Kidney epithelial cell (primary cell): Measurements from ENCODE around the gene DISC1. TPM values are rescaled to one million over a fixed set of nuclear protein-coding genes. Genes with fewer than 3 reads are reported as not detected.

ENCODE experiments used
- DNase-seq: peaks from one replicate; pipeline ENCODE4 v3.0.0-alpha.2; 2010; ENCODE audit warnings: low read depth
- H3K27me3 ChIP-seq: 2 replicates; pipeline ENCODE4 v1.6.0; 2011; ENCODE audit warnings: low read length; ENCODE audit not compliant: control insufficient read depth, insufficient read depth
- H3K36me3 ChIP-seq: 2 replicates; pipeline ENCODE4 v1.5.1; 2011; ENCODE audit warnings: low read length; ENCODE audit not compliant: control insufficient read depth, insufficient read depth
- H3K4me3 ChIP-seq: 2 replicates; pipeline ENCODE4 v1.5.1; 2011; ENCODE audit warnings: low read depth, mild to moderate bottlenecking, control low read depth, low read length
- CTCF ChIP-seq: IDR thresholded peaks from 2 replicates; pipeline ENCODE4 v1.5.1; 2011; ENCODE audit warnings: mild to moderate bottlenecking, moderate library complexity, low read length, control low read depth, inconsistent platforms; ENCODE audit not compliant: insufficient read depth, poor library complexity, severe bottlenecking
- total RNA-seq: library from RNA; depleted of rRNA; stranded (reverse); fragments of >200 nt; gene quantifications from 2 replicates; pipeline ENCODE4 v1.2.3, GENCODE V29; 2015

Gene DISC1
- total RNA-seq, 1 donor from 2014 or later, result 5.8 TPM

GRCh38 chr1:231701306-231701705 lies 74.7 kb downstream of the DISC1 start:
- Histone ChIP-seq H3K4me3 (no peak overlapping the region), H3K36me3 (no peaks in the 10 kb centered on the region), H3K27me3 (no peaks in the 10 kb centered on the region)
- no peak for DNase-seq
- TF ChIP-seq CTCF, result no peak

DNA sequence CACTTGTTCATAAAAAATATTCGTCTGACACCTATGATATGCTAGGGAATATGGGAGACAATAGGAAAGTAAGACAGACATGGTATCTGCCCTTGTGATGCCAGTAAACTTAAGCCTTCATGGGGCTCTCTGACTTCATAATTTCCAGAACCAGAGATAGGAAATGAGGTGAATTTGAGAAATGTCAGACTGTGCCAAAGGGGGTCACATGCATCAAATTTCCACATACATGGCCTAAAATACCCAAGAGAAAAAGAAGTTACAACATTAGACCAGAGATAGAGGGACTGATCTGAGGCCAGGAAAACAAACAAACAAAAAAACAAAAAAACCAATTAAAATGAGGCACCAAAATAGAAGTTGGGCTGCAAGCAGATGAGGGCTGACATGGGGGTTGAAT lies 75.7 kb downstream of the DISC1 start:
- Histone ChIP-seq H3K36me3 (no peaks in the 10 kb centered on the region), H3K27me3 (no peaks in the 10 kb centered on the region), H3K4me3 (no peak overlapping the region)
- no peak for TF ChIP-seq CTCF
- no peak for DNase-seq

DNA sequence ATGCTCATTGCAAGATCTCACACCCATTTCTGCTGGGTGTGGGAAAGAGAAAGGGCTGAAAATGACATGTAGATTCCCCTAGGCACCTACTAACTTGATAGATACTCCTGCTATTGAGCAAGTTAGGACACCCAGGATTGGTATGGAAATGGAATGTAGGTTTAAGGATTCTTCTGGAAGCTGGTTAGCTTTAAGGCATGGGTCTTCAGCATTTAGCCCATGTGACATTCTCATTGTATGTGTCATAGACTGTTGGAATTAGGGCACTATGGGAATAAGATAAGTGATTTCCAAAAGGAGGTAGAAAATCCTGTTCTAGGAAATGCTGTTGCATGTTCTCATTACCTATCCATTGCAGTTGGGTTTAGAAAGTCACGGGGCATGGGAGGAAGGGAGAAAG lies 76.2 kb downstream of the DISC1 start:
- no peak for TF ChIP-seq CTCF
- no peaks in the 10 kb centered on the region for H3K36me3 ChIP-seq
- no peak overlapping the region for H3K4me3 ChIP-seq
- H3K27me3 ChIP-seq, result no peaks in the 10 kb centered on the region
- DNase-seq, result peak; percentile 38

DNA sequence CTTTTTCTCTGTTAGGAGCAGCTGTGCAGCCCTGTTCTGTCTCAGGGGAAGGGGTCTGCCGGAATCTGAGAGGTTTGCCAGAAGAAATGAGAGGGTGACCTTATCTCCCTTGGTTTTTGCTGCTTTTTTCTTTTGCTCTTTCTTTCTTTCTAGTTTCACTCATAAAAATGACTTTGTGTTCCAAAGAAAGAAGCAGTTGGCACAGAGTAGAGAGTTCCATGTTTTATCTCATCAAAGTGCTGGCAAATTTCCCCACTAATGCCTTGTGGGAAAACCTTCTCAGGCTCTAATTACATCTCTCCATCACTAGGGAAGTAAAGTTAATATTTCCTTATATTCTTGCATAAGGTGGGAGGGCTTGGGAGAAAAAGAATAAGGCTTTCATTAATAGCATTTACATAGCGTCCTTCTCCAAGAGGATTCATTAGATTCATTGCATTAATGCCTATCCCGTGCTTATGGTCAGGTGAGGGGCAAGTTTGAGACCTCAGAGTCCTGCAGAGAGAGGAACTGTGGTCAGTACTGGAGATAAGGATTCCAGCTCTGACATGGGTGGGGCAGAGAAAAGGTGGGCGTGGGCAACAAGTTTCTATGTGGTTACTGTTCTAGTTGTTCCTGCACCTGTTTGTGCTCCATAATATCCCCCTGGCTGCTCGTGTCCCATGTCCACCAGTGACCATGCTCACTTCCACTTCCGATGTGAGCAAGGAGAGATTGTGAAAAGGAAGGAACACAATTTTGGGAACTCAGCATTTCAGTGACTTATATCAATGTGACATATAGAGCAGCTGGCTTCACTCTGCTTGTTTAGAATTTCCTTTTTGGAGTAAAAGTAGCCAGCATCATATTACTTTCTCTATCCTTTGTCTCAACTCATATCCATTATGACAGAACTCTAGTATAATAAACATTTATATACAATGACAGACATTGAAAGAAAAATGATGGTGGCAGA lies 79.5 kb downstream of the DISC1 start:
- TF ChIP-seq CTCF, result no peak
- Histone ChIP-seq H3K36me3 (no peaks in the 10 kb centered on the region), H3K27me3 (no peaks in the 10 kb centered on the region), H3K4me3 (no peak overlapping the region)
- DNase-seq, result no peak

DNA sequence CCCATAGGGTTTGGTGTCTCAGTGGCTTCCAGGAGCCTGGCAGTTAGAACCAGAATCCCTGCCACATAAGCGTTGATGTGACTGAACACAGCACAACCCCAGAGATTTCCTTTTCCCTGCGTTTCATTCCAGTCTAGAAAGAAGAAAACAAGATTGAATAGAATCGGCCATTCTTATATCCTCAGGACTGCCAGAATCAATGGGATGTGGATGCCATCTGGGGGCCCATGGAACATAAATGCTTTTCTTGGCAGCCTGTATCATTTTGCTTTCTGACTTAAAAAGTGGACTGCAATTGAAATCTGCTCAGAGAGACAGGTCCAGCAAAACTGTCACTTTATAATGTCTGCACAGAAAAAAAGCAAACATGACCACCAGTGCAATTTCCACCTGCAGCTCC lies 80.3 kb downstream of the DISC1 start:
- H3K4me3 ChIP-seq, result no peak overlapping the region
- H3K27me3 ChIP-seq, result no peaks in the 10 kb centered on the region
- no peaks in the 10 kb centered on the region for H3K36me3 ChIP-seq
- no peak for TF ChIP-seq CTCF
- DNase-seq, result no peak
